Activated naive CD8-positive, alpha-beta T cell treated with anti-CD3 and anti-CD28 coated beads, Interleukin-2, amount 10 ng/mL, durations not matched to agents 7 days and 5 days (primary cell): ENCODE data around the gene NDUFS6. TPM values are rescaled to one million over a fixed set of nuclear protein-coding genes. Genes with fewer than 3 reads are reported as not detected.
"Not testable (repeated sequence)": the region's sequence is repeated elsewhere in the genome, so short reads cannot be mapped to it uniquely, and the experiment has no call there.

ENCODE experiments used
- ATAC-seq: fragments of 150-1000 bp; cut with Tn5 transposase; one replicate; pipeline ENCODE4 v1.10.0; 2021; ENCODE audit warnings: low read depth, moderate library complexity
- POLR2A ChIA-PET: fragments of 350-600 bp; sonication (Branson Sonifier 250); formaldehyde crosslinking; loops from one replicate; lab custom pipeline; 2021; ENCODE audit warnings: antibody characterized with exemption; lab: Charles Lee
- DNase-seq: peaks from one replicate; pipeline ENCODE4 v3.0.0; 2021
- H3K27ac Mint-ChIP-seq: one replicate; pipeline ENCODE4 v1.8.0; 2022; ENCODE audit warnings: mild to moderate bottlenecking, mixed read lengths
- H3K27me3 Mint-ChIP-seq: one replicate; pipeline ENCODE4 v1.8.0; 2022; ENCODE audit warnings: mild to moderate bottlenecking, moderate library complexity, mixed read lengths
- H3K36me3 Mint-ChIP-seq: one replicate; pipeline ENCODE4 v1.8.0; 2021; ENCODE audit warnings: mild to moderate bottlenecking, mixed read lengths
- H3K4me1 Mint-ChIP-seq: one replicate; pipeline ENCODE4 v1.8.0; 2021; ENCODE audit warnings: mixed read lengths
- H3K4me3 Mint-ChIP-seq: one replicate; pipeline ENCODE4 v1.8.0; 2022; ENCODE audit warnings: mild to moderate bottlenecking, moderate library complexity, mixed read lengths
- H3K9me3 Mint-ChIP-seq: one replicate; pipeline ENCODE4 v1.8.0; 2021; ENCODE audit warnings: mixed read lengths
- total RNA-seq, 2 experiments: library from RNA; stranded (reverse); gene quantifications; one replicate each; pipeline ENCODE4 v1.2.3, GENCODE V29; 2021

The NDUFS6 gene
- total RNA-seq, 2 experiments from 2014 or later: 24.7 to 27.7 TPM

DNA sequence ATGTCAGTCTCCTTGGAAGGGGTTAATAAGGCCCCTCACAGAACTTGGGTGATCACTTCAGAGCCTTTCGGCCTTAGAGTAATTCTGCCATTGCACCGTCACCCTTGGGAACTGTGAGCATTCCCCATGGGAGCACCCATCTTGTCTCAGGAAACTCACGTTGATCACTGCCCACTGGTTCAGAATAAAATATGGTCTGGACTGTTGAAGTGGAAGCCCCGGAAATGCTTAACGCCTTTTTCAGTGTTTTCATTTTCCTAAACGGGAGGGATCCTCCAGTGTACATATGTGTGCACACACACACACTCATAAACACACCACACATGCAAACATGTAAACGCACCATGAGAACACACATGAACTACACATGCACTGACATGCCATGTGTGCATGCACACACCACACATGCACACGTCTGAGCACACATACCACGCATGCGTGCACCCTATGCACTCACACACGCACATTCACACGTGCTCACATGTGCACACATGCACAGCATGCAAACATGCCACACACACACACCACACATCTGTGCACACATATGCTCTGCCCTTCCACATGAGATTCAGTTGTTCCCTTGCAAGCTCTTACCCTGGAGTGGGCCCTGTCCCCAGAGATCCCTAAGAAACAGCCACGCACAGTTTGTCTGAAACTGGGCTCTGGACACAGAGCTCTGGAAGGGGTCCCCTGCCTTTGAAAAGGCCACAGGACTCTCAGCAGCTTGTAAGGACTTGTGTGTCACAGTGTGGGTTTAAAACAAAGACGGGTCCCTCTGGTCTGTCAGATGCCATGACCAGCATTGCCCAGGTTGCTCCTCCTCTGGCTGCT, 18.6 kb upstream of the NDUFS6 start:
- H3K27ac Mint-ChIP-seq: no peak overlapping the region

DNA sequence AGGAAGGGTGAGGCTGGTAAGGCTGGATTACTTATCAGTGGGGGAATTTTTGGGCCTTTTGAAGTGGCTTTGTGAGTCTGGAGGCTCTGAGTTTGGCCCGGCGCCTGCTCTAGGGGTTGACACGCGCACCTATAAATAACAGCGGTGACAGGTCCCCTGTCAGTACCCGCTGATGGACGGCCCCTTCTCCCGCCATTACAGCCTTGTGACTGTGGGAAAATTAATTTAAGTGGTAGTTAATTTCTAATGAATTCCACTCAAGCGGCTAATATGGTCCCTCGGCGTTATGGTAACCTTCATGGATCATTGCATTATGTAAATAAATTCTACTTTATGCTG, 18.0 kb upstream of the NDUFS6 start:
- no peaks in the 10 kb centered on the region for H3K9me3 Mint-ChIP-seq
- no peaks in the 10 kb centered on the region for H3K36me3 Mint-ChIP-seq
- H3K27me3 Mint-ChIP-seq: peaks cover 13% of the 10 kb centered on the region
- no peak for ATAC-seq
- DNase-seq: peak; percentile 29
- H3K4me3 Mint-ChIP-seq: no peak overlapping the region
- no peak overlapping the region for H3K27ac Mint-ChIP-seq
- peaks cover 24% of the 10 kb centered on the region for H3K4me1 Mint-ChIP-seq
- POLR2A ChIA-PET: no interaction called here

More for the DNA sequence above, 18.6 kb upstream of the NDUFS6 start:
- ATAC-seq (no peak), DNase-seq (peak; percentile 16)
- Mint-ChIP-seq H3K9me3 (no peaks in the 10 kb centered on the region), H3K4me3 (no peak overlapping the region), H3K27me3 (peaks cover 13% of the 10 kb centered on the region), H3K36me3 (no peaks in the 10 kb centered on the region), H3K4me1 (peaks cover 21% of the 10 kb centered on the region)
- POLR2A ChIA-PET: no interaction called here

DNA sequence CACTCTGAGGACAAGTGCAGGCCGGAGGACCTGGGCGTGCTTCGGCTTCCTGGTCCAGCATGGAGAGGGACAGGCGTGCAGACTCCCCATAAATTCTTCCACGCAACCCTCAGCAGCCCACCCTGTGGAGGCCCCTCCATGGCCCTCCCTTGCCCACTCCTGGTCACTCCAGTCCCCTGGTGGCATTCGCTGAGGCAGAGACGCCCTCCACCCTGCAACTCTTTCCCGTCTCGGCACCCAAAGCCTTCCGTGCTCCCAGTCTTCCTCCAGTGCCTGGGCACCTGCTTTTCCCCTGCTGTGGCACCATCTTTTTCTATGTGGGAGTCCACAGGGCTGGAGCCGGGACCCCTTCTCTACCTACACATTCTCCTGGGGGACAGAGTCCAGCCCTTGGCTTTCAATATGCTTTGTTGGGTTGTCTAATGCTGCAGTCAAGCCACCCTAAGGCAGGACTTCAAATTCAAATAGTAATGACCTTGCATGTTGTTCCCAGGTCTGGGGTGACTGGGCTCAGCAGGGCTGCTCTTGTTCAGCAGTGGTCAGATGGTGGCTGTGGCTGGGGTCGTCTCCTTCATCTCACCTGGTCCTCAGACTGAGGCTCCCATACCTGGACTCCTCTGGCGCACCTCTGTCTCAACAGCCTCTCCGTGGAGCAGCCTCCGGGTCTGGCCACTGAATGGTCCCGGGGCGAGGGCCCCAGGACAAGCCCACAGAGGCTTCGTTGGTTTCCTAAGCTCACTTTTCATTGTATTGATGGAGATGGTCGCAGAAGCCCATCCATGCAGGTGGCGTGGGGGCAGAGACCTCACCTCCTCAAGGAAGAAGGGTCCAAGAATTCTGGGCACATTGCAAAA, 16.8 kb upstream of the NDUFS6 start:
- no peak for ATAC-seq
- H3K36me3 Mint-ChIP-seq: no peaks in the 10 kb centered on the region
- peak overlapping the region; percentile 51 for H3K27ac Mint-ChIP-seq
- no peaks in the 10 kb centered on the region for H3K9me3 Mint-ChIP-seq
- H3K4me1 Mint-ChIP-seq: peaks cover 32% of the 10 kb centered on the region
- POLR2A ChIA-PET: interaction anchor here (1.0 to 1.4 kb wide), 2 partner anchors 9 to 16 kb away, joined by 3 to 5 read pairs; partner anchors contain the start of gene NDUFS6
- DNase-seq: no peak
- H3K4me3 Mint-ChIP-seq: no peak overlapping the region
- peaks cover 13% of the 10 kb centered on the region for H3K27me3 Mint-ChIP-seq

DNA sequence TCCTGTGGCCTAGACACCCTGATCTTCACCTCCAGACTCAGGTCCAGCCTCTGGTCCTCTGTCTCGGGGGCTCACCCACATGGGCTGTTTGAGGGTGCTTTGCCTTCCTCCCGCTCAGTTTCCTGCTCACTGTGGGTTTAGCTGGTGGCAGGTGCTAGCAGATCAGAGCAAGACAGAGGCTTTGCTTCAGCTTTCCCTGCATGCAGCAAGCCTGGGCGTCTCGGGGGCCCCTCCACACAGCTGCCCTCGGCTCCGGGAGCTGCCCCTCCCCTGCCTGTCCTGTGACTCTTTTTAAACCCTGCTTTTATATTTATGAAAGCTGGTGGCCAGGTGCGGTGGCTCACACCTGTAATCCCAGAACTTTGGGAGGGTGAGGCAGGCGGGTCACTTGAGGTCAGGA, 16.1 kb upstream of the NDUFS6 start:
- peak; percentile 33 for DNase-seq
- peak; percentile 73 for ATAC-seq
- Mint-ChIP-seq H3K27ac (peak overlapping the region; percentile 51), H3K4me1 (peaks cover 37% of the 10 kb centered on the region), H3K9me3 (no peaks in the 10 kb centered on the region), H3K36me3 (no peaks in the 10 kb centered on the region), H3K4me3 (no peak overlapping the region), H3K27me3 (peaks cover 13% of the 10 kb centered on the region)
- POLR2A ChIA-PET: interaction anchor here (1.0 to 1.4 kb wide), 2 partner anchors 8 to 16 kb away, joined by 3 to 5 read pairs; partner anchors contain the start of gene NDUFS6

DNA sequence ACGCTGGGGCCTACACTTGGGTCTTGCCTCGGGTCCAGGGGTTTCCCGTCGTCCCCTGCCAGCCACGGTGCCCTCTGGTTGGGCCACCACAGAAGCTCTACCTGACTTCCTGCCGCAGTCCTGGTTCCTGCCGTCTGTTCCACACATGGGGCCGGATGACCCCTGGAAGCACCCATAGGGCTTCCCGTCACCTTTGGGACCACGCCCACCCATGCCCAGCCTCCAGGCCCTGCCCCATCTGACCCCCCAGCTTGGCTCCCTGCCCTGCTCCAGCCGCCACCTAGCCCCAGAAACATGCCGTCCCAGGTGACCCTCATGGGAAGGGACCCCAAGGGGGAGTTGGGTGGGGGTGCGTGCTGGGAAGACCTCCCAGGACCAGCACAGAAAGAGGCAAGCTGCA, 15.2 kb upstream of the NDUFS6 start:
- ATAC-seq (no peak), DNase-seq (no peak)
- Mint-ChIP-seq H3K4me1 (peaks cover 43% of the 10 kb centered on the region), H3K36me3 (no peaks in the 10 kb centered on the region), H3K27me3 (peaks cover 13% of the 10 kb centered on the region), H3K4me3 (no peak overlapping the region), H3K9me3 (no peaks in the 10 kb centered on the region), H3K27ac (no peak overlapping the region)
- POLR2A ChIA-PET: no interaction called here

DNA sequence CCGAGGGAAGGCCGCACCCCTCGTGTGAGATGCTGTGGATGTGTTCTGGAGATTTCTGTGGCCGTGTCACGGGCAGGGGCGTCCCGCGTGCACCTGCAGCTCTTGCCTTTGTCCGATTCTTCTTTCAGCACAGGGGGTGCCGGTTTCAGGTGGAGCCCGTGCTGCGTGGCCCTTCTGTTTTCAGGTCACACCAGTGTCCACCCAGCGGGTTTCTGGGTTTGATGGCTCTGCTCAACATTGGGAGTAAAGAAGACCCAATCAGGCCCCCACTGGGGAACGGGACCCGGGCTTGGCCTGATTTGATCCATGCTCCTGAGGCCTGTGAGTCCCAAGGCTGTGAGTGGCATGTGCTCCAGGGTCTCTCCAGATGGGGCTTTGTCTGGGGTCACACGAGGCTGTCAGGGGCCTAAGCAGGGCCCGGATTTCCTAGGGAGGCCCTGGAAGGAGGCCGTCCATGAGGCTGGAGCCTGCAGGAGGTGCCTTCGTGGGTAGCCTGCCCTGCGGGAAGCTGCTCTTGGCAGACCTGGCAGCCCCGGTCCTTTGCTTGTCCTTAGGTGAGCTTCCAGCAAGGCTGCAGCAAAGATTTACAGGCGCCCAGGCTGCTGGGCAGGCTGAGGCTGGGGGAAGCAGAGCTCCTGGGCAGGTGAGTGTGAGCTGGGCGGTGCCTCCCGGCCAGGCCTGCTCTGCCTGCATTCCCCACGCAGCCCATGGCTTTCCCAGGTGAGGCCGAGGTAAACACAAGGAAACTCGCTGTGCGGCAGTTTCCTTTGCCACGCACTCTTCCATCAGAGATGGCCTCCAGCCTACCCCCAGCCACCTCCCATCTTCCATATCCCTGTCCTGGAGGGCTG, 14.4 kb upstream of the NDUFS6 start:
- no peak overlapping the region for H3K4me3 Mint-ChIP-seq
- H3K9me3 Mint-ChIP-seq: no peaks in the 10 kb centered on the region
- H3K4me1 Mint-ChIP-seq: peaks cover 49% of the 10 kb centered on the region
- H3K27me3 Mint-ChIP-seq: peaks cover 13% of the 10 kb centered on the region
- H3K36me3 Mint-ChIP-seq: no peaks in the 10 kb centered on the region
- ATAC-seq: no peak
- POLR2A ChIA-PET: no interaction called here
- no peak overlapping the region for H3K27ac Mint-ChIP-seq
- peak; percentile 20 for DNase-seq

DNA sequence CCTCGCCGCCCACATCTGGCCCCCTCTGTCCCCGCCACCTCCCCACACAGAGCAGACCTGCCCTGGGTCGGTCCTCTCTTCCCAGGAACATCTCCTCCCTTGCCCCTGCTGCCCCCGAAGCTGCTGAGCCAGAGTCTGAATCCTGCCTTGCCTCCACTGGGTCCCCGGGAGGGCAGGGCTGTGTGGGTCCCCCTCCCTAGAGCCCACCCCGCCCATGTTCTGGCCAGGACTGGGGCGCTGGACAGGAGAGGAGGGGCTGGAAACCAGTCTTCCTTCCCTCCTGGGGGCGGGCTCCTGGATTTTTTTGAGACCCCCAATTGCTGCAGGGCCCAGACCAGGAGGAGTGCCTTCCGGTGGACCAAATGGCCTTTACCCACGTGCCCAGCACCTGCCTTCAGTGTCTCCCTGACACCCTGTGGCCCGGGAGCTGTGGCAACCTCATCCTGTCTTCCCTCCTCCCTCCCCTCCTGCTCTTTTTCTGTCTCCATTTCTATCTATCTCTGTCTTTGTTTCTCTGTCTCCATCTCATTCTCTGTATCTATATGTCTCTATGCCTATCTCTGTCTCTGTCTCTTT, 13.6 kb upstream of the NDUFS6 start:
- POLR2A ChIA-PET: no interaction called here
- no peaks in the 10 kb centered on the region for H3K36me3 Mint-ChIP-seq
- peak overlapping the region; percentile 9 for H3K27ac Mint-ChIP-seq
- no peak for ATAC-seq
- peaks cover 9% of the 10 kb centered on the region for H3K27me3 Mint-ChIP-seq
- no peaks in the 10 kb centered on the region for H3K9me3 Mint-ChIP-seq
- peak; percentile 28 for DNase-seq
- H3K4me1 Mint-ChIP-seq: peaks cover 52% of the 10 kb centered on the region
- no peak overlapping the region for H3K4me3 Mint-ChIP-seq

DNA sequence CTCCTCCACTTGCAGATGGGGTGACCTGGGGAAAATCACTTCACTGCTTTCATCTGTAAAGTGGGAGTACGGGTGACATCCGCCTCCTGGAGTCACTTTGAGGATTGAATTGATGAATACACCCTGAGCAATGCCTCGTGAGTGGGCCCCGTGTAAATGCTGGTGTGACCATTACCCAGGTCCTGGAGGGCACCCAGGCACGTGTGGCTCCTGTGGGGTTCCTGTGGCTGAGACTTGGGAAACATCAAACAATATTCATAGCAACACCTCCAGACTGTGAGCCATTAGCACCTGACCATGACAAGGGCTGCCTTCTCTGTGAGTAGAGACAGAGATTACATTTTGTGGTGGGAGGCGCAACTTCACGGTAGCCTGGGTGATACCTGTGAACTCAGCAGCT, 13.0 kb upstream of the NDUFS6 start:
- DNase-seq (no peak), ATAC-seq (no peak)
- Mint-ChIP-seq H3K27me3 (peaks cover 5% of the 10 kb centered on the region), H3K4me3 (no peak overlapping the region), H3K27ac (no peak overlapping the region), H3K4me1 (peaks cover 54% of the 10 kb centered on the region), H3K36me3 (peaks cover 3% of the 10 kb centered on the region), H3K9me3 (no peaks in the 10 kb centered on the region)
- POLR2A ChIA-PET: interaction anchor here (0.9 kb wide), 1 partner anchor 12 kb away, joined by 4 read pairs; no protein-coding TSS in a partner anchor

DNA sequence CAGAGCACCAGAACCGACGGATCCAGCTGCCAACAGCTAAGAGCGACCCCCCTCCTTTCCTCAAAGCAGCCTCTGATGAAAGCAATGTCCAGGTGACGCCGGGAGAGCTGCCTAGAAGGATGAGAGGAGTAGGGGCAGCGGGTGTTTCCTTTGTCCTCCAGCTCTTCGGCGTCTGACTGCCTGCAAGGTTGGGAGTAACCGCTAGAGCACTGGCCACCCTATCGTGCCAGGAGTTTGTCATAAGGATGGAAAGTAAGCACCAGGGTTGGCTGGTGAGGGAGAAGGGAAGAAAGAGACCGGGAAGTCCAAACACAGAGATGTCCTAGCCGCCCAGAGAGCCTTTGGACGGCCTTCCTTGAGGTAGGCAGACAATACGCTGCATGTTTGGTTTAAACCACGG, 12.4 kb upstream of the NDUFS6 start:
- Mint-ChIP-seq H3K27ac (no peak overlapping the region), H3K9me3 (no peaks in the 10 kb centered on the region), H3K36me3 (peaks cover 3% of the 10 kb centered on the region), H3K4me3 (no peak overlapping the region), H3K4me1 (peaks cover 56% of the 10 kb centered on the region), H3K27me3 (no peaks in the 10 kb centered on the region)
- DNase-seq (peak; percentile 14), ATAC-seq (no peak)
- POLR2A ChIA-PET: interaction anchor here (0.9 kb wide), 1 partner anchor 12 kb away, joined by 4 read pairs; no protein-coding TSS in a partner anchor

DNA sequence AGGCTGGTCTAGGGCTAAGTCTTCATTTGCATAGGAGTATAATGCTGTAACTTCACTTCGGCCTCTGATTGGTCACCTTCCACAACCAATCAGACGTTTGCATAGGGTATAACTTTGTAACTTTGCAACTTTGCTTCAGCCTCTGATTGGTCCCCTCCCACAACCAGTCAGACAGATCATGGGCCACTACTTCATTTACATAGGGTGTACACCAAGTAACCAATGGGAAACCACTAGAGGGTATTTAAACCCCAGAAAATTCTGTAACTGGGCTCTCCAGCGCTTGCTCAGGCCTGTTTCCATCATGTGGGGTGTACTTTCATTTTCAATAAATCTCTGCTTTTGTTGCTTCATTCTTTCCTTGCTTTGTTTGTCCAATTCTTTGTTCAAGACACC, 11.8 kb upstream of the NDUFS6 start:
- H3K27ac Mint-ChIP-seq: peak overlapping the region; percentile 70
- H3K27me3 Mint-ChIP-seq, H3K36me3 Mint-ChIP-seq, DNase-seq, ATAC-seq, H3K9me3 Mint-ChIP-seq: not testable (repeated sequence)
- POLR2A ChIA-PET: interaction anchor here (3.9 kb wide), 1 partner anchor 11 kb away, joined by 29 read pairs; the partner anchor contains the start of genes MRPL36 and NDUFS6
- H3K4me3 Mint-ChIP-seq: peak overlapping the region; percentile 28
- H3K4me1 Mint-ChIP-seq: peaks cover 57% of the 10 kb centered on the region

DNA sequence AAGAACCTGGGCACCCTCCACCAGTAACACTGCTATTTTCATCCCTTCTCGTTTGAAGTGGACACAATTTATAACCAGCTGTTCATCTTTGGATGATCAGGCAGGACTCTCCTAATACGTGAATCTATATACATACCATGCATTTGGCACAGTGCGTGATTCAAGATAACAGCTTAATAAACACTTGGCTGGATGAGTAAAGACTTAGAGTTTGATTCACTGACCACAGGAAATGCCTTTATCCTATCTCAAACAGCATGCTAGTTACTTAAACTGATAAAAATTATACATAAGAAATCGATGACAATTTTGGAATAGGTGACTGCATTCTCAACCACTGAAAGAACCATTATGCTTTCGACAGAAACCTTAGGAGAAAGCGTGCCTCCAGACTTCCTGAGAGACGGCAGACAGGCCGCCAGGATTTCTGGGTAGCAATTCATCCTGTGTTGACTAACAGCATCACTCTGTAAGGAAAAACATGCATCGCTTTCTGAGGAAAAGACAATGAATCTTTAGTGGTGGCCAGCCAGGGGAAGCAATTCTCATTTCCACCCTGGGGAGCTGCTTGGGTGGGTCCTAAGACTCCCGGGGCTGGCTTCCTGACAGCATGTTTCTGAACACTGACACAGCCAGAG, 11.3 kb upstream of the NDUFS6 start:
- H3K27ac Mint-ChIP-seq: peak overlapping the region; percentile 70
- peak overlapping the region; percentile 28 for H3K4me3 Mint-ChIP-seq
- H3K36me3 Mint-ChIP-seq: peaks cover 3% of the 10 kb centered on the region
- DNase-seq (no peak), ATAC-seq (no peak)
- peaks cover 54% of the 10 kb centered on the region for H3K4me1 Mint-ChIP-seq
- H3K27me3 Mint-ChIP-seq: no peaks in the 10 kb centered on the region
- POLR2A ChIA-PET: interaction anchor here (1.1 to 3.9 kb wide), 2 partner anchors 9 to 11 kb away, joined by 3 to 29 read pairs; partner anchors contain the start of genes MRPL36 and NDUFS6
- no peaks in the 10 kb centered on the region for H3K9me3 Mint-ChIP-seq

DNA sequence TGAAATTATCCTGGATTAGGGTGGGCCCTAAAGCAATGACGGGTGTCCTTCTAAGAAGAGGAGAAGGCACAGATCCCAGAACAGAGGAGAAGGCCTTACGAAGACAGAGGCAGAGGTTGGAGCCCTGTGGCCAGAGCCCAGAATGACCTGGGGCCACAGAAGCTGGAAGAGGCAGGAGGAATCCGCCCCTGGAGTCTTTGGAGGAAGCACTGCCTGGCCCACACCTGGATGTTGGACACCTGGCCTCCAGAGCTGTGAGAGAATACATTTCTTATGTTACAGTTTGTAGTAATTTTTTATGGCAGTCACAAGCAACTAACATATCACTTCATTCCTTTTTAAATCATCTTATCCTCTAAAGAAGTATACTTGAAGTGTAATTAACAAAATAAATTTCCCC, 10.0 kb upstream of the NDUFS6 start:
- no peaks in the 10 kb centered on the region for H3K9me3 Mint-ChIP-seq
- ATAC-seq: no peak
- POLR2A ChIA-PET: interaction anchor here (1.1 to 3.9 kb wide), 2 partner anchors 8 to 9 kb away, joined by 3 to 29 read pairs; partner anchors contain the start of genes MRPL36 and NDUFS6
- no peak for DNase-seq
- H3K4me3 Mint-ChIP-seq: no peak overlapping the region
- no peaks in the 10 kb centered on the region for H3K27me3 Mint-ChIP-seq
- H3K4me1 Mint-ChIP-seq: peaks cover 52% of the 10 kb centered on the region
- H3K27ac Mint-ChIP-seq: peak overlapping the region; percentile 34
- H3K36me3 Mint-ChIP-seq: peaks cover 5% of the 10 kb centered on the region
